ENCODE data around the gene MRPS15. TPM values are rescaled to one million over a fixed set of nuclear protein-coding genes. Genes with fewer than 3 reads are reported as not detected.

MRPS15 gene
- total RNA-seq, 1 donor from 2014 or later = 67.0 TPM

DNA sequence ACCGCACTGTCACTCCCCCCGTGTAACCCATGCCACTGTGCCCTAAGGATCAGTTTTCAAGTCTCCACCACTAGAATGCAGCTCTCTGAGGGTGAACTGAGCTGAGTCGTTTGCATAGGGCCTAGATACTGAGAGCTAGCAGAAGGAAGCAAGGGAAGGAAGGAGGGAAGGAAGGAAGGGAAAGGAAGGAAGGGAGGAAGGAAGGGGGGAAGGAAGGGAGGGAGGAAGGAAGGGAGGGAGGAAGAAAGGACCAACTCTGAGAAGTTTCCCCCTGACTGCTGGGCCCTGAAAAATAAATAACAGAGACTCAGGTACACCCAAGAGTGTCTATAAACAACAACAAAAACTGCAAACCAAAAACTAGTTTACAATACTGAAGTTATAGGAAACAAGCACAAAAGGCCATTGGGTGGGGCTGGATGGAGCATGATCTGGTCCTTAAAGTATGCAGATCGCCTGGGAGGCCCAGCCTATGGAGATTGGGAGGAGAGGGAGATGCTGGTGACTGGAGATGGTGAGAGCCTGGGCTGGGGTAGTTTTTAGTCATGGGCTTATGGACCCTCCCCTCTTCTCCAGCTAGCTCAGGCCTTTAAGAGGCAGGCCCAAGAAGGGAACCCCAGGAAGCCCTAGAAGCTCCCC, 1.7 kb upstream of the MRPS15 start:
- CTCF ChIA-PET = no interaction called here
- peaks cover 23% of the 10 kb centered on the region for H3K36me3 Mint-ChIP-seq (ENCODE audit: low read depth)
- intact Hi-C loops (cut with micrococcal nuclease) = no loop called here
- H3K9me3 Mint-ChIP-seq = no peaks in the 10 kb centered on the region
- POLR2A ChIA-PET = interaction anchor here (0.6 to 6.0 kb wide), 3 partner anchors 8 to 223 kb away, joined by 3 to 114 read pairs (median 4); partner anchors contain the start of gene OSCP1
- TF ChIP-seq, protein P1, sequence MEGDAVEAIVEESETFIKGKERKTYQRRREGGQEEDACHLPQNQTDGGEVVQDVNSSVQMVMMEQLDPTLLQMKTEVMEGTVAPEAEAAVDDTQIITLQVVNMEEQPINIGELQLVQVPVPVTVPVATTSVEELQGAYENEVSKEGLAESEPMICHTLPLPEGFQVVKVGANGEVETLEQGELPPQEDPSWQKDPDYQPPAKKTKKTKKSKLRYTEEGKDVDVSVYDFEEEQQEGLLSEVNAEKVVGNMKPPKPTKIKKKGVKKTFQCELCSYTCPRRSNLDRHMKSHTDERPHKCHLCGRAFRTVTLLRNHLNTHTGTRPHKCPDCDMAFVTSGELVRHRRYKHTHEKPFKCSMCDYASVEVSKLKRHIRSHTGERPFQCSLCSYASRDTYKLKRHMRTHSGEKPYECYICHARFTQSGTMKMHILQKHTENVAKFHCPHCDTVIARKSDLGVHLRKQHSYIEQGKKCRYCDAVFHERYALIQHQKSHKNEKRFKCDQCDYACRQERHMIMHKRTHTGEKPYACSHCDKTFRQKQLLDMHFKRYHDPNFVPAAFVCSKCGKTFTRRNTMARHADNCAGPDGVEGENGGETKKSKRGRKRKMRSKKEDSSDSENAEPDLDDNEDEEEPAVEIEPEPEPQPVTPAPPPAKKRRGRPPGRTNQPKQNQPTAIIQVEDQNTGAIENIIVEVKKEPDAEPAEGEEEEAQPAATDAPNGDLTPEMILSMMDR (IDR thresholded peaks at IDR 0.05) = no peak
- H3K27me3 Mint-ChIP-seq = no peaks in the 10 kb centered on the region
- no peak for DNase-seq
- peaks cover 27% of the 10 kb centered on the region for H3K4me1 Mint-ChIP-seq
- H3K27ac Mint-ChIP-seq = peak overlapping the region; percentile 98
- H3K4me3 Mint-ChIP-seq = no peak overlapping the region
- ATAC-seq (ENCODE audit: low read depth) = no peak

GRCh38 chr1:36464605-36465393, 615 bp upstream of the MRPS15 start:
- Mint-ChIP-seq H3K4me1 (peaks cover 27% of the 10 kb centered on the region), H3K4me3 (peak overlapping the region; percentile 96), H3K9me3 (no peaks in the 10 kb centered on the region), H3K36me3 (ENCODE audit: low read depth) (peaks cover 31% of the 10 kb centered on the region), H3K27ac (peak overlapping the region; percentile 98), H3K27me3 (no peaks in the 10 kb centered on the region)
- TF ChIP-seq, protein P1 (IDR thresholded peaks at IDR 0.05) = no peak
- ATAC-seq (ENCODE audit: low read depth) = peak; percentile 54
- CTCF ChIA-PET = no interaction called here
- intact Hi-C loops (cut with micrococcal nuclease) = loop anchor here (1.0 to 5.0 kb wide), 3 partner anchors 14 to 1133 kb away; partner anchors contain the start of genes GNL2, OSCP1 and TRAPPC3
- no peak for DNase-seq
- POLR2A ChIA-PET = interaction anchor here (0.6 to 6.0 kb wide), 20 partner anchors 9 to 1226 kb away, joined by 3 to 114 read pairs (median 4); partner anchors contain the start of genes MEAF6, OSCP1, SH3D21 and THRAP3

DNA sequence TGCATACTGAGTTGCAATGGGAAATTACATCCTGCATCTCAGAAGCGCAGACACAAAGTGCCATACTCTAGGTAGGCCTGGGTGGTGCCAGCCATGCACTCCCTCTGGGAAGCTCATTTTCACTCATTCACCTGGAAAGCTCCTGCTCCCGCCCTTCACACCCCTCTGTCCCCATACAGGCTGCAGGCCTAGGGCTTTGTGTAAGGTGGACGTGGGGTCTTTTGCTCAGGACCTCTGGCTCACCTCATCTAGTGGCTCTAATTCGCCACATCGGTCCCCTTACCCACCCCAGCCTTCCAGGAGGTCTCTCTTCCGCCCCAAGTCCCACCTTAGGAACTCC, 751 bp downstream of the MRPS15 start:
- peak overlapping the region; percentile 96 for H3K4me3 Mint-ChIP-seq
- H3K4me1 Mint-ChIP-seq = peaks cover 32% of the 10 kb centered on the region
- intact Hi-C loops (cut with micrococcal nuclease) = loop anchor here (5.0 kb wide), 1 partner anchor 1134 kb away; the partner anchor contains the start of gene GNL2
- H3K27me3 Mint-ChIP-seq = no peaks in the 10 kb centered on the region
- H3K27ac Mint-ChIP-seq = peak overlapping the region; percentile 98
- H3K9me3 Mint-ChIP-seq = no peaks in the 10 kb centered on the region
- TF ChIP-seq, protein P1 (IDR thresholded peaks at IDR 0.05) = no peak
- no peak for DNase-seq
- POLR2A ChIA-PET = interaction anchor here (0.9 to 6.0 kb wide), 11 partner anchors 8 to 1014 kb away, joined by 3 to 114 read pairs (median 4); partner anchors contain the start of genes OSCP1, SH3D21, THRAP3 and TRAPPC3
- H3K36me3 Mint-ChIP-seq (ENCODE audit: low read depth) = peaks cover 43% of the 10 kb centered on the region
- CTCF ChIA-PET = no interaction called here
- no peak for ATAC-seq (ENCODE audit: low read depth)

- DNase-seq = no peak
- no peaks in the 10 kb centered on the region for H3K9me3 Mint-ChIP-seq
- TF ChIP-seq, protein P1 (IDR thresholded peaks at IDR 0.05) = no peak
- ATAC-seq (ENCODE audit: low read depth) = peak; percentile 65
- no peak overlapping the region for H3K27ac Mint-ChIP-seq
- intact Hi-C loops (cut with micrococcal nuclease) = no loop called here
- H3K36me3 Mint-ChIP-seq (ENCODE audit: low read depth) = peaks cover 76% of the 10 kb centered on the region
- ChIA-PET POLR2A (interaction anchor here (0.7 to 1.6 kb wide), 2 partner anchors 8 to 779 kb away, joined by 7 to 21 read pairs; partner anchors contain the start of gene OSCP1), CTCF (no interaction called here)
- H3K4me1 Mint-ChIP-seq = peaks cover 24% of the 10 kb centered on the region
- no peaks in the 10 kb centered on the region for H3K27me3 Mint-ChIP-seq
- no peak overlapping the region for H3K4me3 Mint-ChIP-seq
Observed at GRCh38 chr1:36458910-36459309, 5.3 kb downstream of the MRPS15 start.

DNA sequence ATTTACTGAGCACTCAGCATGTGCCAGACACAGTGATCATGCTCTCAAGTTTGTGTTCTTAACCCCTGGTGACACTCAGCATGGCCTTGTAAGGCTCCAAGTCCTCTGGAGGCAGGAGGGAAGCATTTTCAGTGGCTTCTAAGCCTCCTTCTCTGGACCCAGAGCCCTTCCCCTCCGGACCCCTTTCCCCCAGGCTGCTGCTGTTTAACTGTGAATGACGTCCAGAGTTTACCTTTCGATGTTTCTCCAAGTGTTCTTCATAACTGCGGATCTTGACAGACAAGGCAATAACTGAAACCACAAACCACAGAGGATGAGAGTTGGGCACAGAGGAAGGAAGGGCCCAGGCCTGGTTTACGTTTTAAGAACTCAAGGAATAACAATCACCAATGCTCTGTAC, 6.5 kb downstream of the MRPS15 start:
- ChIA-PET CTCF (no interaction called here), POLR2A (no interaction called here)
- Mint-ChIP-seq H3K36me3 (ENCODE audit: low read depth) (peaks cover 72% of the 10 kb centered on the region), H3K9me3 (no peaks in the 10 kb centered on the region), H3K4me1 (peaks cover 16% of the 10 kb centered on the region), H3K27ac (no peak overlapping the region), H3K27me3 (no peaks in the 10 kb centered on the region), H3K4me3 (no peak overlapping the region)
- intact Hi-C loops (cut with micrococcal nuclease) = no loop called here
- TF ChIP-seq, protein P1 (IDR thresholded peaks at IDR 0.05) = no peak
- DNase-seq = no peak
- no peak for ATAC-seq (ENCODE audit: low read depth)
